ENCODE results near the gene MYO3A.

Gene MYO3A

GRCh38 chr10:26213157-26213800 is 279.2 kb downstream of the MYO3A start:
- DNase-seq = no peak

DNA sequence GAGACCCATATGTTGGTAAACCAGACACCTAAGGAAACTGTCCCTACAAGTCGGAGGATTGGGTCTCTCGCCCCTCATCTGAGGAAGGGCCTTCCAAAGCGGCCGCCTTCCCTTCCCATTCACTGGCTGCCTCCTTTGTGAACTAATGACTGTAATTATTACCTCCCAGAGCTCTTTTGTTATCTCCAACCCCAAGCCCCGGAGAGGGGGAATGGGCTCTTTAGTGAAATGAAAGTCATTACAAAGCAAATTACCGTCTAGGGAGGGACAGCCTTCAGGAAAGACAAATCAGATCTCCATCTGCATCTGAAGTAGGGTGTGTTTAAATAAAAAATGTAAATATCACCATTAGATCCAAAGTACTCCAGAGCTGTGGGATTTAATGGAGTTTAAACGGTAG is 280.0 kb downstream of the MYO3A start:
- DNase-seq = no peak

- DNase-seq = peak in 1 of 58 donors; percentile 48
These were observed 280.7 kb downstream of the MYO3A start for GRCh38 chr10:26214551-26215395.

- peak in 2 of 58 donors; percentile 13 to 48 for DNase-seq
These were observed 281.4 kb downstream of the MYO3A start for GRCh38 chr10:26215396-26215934.

DNA sequence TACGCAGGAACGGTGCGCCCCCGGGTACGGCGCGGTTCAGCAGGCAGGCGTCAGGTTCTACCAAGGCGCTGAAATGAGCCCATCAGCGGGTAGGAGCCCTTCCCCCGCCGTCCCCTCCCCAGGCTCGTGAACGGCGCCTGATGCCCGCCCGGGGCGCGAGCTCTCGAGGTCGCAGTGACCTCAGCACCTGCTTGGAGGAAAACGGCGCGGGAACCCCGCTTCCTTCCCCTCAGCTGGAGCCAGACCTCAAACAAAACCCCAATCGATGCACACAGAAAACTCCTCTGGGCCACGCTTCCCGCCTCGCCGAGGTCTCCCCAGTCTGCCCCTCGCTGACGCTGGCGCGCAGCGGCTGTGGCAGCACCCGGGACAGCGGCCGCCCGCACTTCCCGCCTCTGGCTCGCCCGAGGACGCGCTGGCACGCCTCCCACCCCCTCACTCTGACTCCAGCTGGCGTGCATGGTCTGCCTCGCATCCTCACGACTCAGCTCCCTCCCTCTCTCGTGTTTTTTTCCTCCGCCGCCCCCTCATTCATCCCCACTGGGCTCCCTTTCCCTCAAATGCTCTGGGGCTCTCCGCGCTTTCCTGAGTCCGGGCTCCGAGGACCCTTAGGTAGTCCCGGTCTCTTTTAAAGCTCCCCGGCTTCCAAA is 282.0 kb downstream of the MYO3A start:
- DNase-seq = peak in 16 of 58 donors; percentile 5 to 75 (median 20)

DNA sequence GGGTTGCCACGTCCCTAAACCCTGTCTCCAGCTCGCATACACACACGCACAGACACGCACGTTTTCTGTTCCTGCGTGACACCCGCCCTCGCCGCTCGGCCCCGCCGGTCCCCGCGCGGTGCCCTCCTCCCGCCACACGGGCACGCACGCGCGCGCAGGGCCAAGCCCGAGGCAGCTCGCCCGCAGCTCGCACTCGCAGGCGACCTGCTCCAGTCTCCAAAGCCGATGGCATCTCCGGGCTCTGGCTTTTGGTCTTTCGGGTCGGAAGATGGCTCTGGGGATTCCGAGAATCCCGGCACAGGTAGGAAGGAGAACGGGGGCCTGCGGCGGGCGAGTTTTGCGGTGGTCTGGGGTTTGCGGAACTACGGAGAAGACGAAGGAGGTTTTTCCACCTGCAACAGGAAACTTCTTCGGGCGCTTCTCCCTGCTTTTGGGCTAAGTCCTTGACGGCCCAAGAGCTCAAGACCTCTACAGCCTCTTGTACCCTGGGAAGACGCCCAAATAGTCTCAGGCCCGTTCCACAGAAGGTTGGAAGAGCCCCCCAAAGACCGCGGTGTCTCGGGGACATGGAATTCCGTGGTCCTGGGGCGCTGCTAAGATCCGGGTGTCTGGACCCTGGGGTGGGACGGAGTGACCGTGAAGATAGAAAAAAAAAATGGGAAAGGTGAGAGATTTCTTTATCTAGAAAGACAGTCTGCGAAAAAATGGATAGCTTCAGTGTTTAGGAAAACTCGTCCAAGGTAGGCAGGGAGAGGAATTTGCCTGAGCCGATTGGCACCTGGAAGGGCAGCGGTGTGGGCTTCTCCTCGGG is 282.8 kb downstream of the MYO3A start, which contains the start of gene GAD2:
TSS of gene GAD2 (plus strand) at position 190 of the 811 bp plus-strand sequence. CDS start at position 226, 36 bp downstream.
- peak in 1 of 58 donors; percentile 75 for DNase-seq

GRCh38 chr10:26217396-26218086 is 283.5 kb downstream of the MYO3A start:
- peak in 1 of 58 donors; percentile 20 for DNase-seq

- no peak for DNase-seq
These were observed 285.6 kb downstream of the MYO3A start for GRCh38 chr10:26219676-26220075.

- no peak for DNase-seq
These were observed 286.9 kb downstream of the MYO3A start for GRCh38 chr10:26220901-26221300.

- peak in 3 of 58 donors; percentile 2 to 15 (median 6) for DNase-seq
These were observed 287.5 kb downstream of the MYO3A start for GRCh38 chr10:26221541-26221940.

DNA sequence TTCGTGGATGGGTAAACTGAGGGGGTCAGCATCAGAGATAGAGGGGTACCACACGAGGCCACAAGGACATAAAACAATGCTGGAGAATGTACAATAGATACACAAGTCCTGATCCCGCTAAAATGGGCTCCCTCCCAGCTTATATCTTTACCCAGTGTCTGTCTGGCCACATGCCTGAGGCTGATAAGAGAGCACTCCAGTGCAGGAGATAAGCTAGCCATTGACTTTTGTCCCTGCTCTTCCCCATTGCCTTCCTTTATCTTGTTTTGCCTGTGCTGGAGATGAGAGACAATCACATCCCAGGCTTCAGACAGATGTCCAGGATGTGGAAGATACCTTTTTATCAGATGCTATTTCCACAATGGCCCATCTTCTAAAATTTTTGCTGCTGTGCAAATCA is 288.5 kb downstream of the MYO3A start:
- no peak for DNase-seq

GRCh38 chr10:26225322-26225721 is 291.3 kb downstream of the MYO3A start:
- no peak for DNase-seq

- DNase-seq = no peak
These were observed 293.8 kb downstream of the MYO3A start for GRCh38 chr10:26227786-26228185.

- no peak for DNase-seq
These were observed 298.1 kb downstream of the MYO3A start for GRCh38 chr10:26232174-26232573.

- DNase-seq = no peak
These were observed 301.7 kb downstream of the MYO3A start for GRCh38 chr10:26235761-26236160.

DNA sequence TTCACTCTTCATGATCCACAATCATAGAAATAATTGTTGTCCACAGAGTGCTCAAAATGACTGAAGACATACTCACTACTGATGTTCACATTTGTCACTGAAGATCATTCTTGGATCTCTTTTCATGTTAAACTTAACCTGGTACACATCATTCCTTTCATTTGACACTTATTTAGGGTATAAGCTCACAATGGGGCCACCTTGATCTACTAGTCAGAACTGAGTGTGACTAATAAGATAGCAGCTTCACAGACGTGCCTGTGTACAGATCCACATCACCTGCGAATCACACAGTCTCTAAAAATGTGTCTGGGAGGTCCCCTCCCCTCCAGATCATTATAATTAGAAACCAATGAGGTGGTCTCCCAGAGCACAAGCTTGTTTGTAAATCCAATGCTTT is 304.3 kb downstream of the MYO3A start:
- DNase-seq = no peak

- DNase-seq = no peak
These were observed 308.8 kb downstream of the MYO3A start for GRCh38 chr10:26242706-26243350.

DNA sequence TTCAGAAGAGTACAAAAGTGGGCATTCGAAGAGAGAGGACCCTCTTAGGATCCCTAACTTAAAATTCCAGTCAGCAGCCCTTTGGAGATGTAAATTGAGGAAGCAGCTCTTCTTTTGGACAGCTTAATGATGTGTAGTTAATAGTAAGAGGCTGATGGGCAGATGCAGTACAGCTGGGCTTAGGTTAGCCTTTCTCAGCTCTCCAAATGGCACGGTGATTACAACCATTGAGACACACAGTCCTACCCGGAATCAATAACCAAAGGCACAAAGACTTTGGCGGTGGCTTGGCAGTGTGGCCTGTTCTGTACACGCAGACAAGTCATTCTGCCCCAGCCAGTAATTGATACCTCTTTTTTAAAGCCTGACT is 309.3 kb downstream of the MYO3A start:
- DNase-seq = no peak

DNA sequence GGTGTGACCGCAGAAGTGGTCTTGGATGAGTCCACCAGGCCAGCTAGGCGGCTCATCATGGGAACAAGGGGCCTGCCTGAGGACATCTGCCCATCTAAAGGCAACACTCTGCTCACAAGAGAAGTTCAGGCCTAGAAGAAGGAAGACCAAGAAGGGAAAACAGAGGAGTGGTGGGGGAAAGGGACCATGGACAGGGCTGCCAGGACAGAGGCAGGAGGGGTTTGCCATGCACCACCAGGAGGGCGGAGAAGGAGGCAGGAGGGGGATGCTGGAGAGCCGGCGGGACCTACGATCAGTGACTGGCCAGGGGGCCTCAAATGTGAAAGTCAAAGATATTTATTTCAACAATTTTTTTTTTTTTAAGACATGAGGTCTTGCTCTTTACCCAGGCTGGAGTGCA is 315.7 kb downstream of the MYO3A start:
- no peak for DNase-seq

- no peak for DNase-seq
These were observed 317.9 kb downstream of the MYO3A start for GRCh38 chr10:26251925-26252324.

Measured in anterior cingulate cortex (tissue), 58 donors.